Heart left ventricle (tissue), 13 donors: ENCODE measurements around the gene IL10RB.

Experiments used
- POLR2A ChIP-seq, 2 donors: fragments of 450-650 bp; IDR thresholded peaks; one replicate each; pipeline ENCODE4 v1.6.1; 2017; ENCODE audit warnings: antibody characterized with exemption in 2 of 2, mild to moderate bottlenecking in 2 of 2, moderate library complexity in 2 of 2
- TF ChIP-seq, protein P1 (sequence below), 12 donors: fragments of 200-600 bp; sonication (generic) in 4 of 12; IDR thresholded peaks; one replicate each; pipeline versions ENCODE4 v1.5.0 to v1.8.0; 2018 to 2022; ENCODE audit warnings: antibody characterized with exemption in 12 of 12, mild to moderate bottlenecking in 5 of 12
- donor health status: ischemic (EF 13 %, LVEDD 7.1; RV severe dilation, severe dysfunction).
- donor health status: DM: no; HTN: yes; CAD: no.
- donor health status: DM: no; HTN: no; CAD: no.
- donor health status: ischemic (EF 25% LVEDD 6.9; RV normal size, moderate dysfunction).
- donor health status: ischemic (EF 25% LVEDD 5.7; RV mildly dilated, moderate dysfunction).
- donor health status: ischemic (EF 35%, LVEDD 5.7; RV mildly dilated, moderate dysfunction).
- donor health status: nonischemic (EF 11% LVEDD 7.7; RV severe dilation, severe dysfunction).
- donor health status: DM: yes; HTN: yes; CAD: no.
- donor health status: PGD.
- donor health status: ischemic (EF 29% LVEDD 5.4; RV normal size, mild dysfunction).
- donor health status: nonischemic (EF 23%, LVEDD 6.1; RV moderate dilation, normal function).

- no peak for TF ChIP-seq POLR2A (IDR thresholded peaks at IDR 0.05)
- TF ChIP-seq, protein P1, sequence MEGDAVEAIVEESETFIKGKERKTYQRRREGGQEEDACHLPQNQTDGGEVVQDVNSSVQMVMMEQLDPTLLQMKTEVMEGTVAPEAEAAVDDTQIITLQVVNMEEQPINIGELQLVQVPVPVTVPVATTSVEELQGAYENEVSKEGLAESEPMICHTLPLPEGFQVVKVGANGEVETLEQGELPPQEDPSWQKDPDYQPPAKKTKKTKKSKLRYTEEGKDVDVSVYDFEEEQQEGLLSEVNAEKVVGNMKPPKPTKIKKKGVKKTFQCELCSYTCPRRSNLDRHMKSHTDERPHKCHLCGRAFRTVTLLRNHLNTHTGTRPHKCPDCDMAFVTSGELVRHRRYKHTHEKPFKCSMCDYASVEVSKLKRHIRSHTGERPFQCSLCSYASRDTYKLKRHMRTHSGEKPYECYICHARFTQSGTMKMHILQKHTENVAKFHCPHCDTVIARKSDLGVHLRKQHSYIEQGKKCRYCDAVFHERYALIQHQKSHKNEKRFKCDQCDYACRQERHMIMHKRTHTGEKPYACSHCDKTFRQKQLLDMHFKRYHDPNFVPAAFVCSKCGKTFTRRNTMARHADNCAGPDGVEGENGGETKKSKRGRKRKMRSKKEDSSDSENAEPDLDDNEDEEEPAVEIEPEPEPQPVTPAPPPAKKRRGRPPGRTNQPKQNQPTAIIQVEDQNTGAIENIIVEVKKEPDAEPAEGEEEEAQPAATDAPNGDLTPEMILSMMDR (IDR thresholded peaks at IDR 0.05) = no peak
Observed at GRCh38 chr21:33217138-33217520, 49.0 kb upstream of the IL10RB start.
